ENCODE measurements around the gene ADH1A.
"Not testable (repeated sequence)": the region's sequence is repeated elsewhere in the genome, so short reads cannot be mapped to it uniquely, and the experiment has no call there.

Gene ADH1A

GRCh38 chr4:99248714-99249113 lies 42.1 kb downstream of the ADH1A start:
- CTCF ChIA-PET = no interaction called here
- WGBS (ENCODE audit: insufficient coverage) = 100% methylated on average over 1 of the region's 1 CpG
- Histone ChIP-seq H3K4me1 (ENCODE audit: control extremely low read depth in 1 of 4, control insufficient read depth in 4 of 4, insufficient read depth in 4 of 4, low read length in 3 of 4) (no peaks in the 10 kb centered on the region), H3K27ac (ENCODE audit: insufficient read depth in 1 of 2, low read depth in 1 of 2, low read length in 2 of 2, poor library complexity in 1 of 2, severe bottlenecking in 2 of 2) (no peak overlapping the region), H3K27me3 (replicated peaks in 2 of 5; ENCODE audit: control insufficient read depth in 4 of 5, insufficient read depth in 5 of 5, low read length in 4 of 5) (no peaks in the 10 kb centered on the region), H3K36me3 (ENCODE audit: control insufficient read depth in 4 of 4, insufficient read depth in 4 of 4, low read length in 3 of 4) (no peaks in the 10 kb centered on the region), H3K9me3 (ENCODE audit: control extremely low read depth in 1 of 5, control insufficient read depth in 4 of 5, insufficient read depth in 2 of 5, low read depth in 1 of 5, low read length in 4 of 5) (peaks cover 0 to 4% (median 1%) of the 10 kb centered on the region in 5 experiments), H3K4me3 (ENCODE audit: control insufficient read depth in 1 of 7, extremely low read depth in 1 of 7, insufficient read depth in 4 of 7, low read depth in 2 of 7, low read length in 6 of 7) (no peak overlapping the region)
- POLR2A ChIA-PET = no interaction called here
- DNase-seq = no peak

GRCh38 chr4:99235955-99236354 lies 54.8 kb downstream of the ADH1A start:
- no peak overlapping the region for H3K27ac ChIP-seq (ENCODE audit: insufficient read depth in 1 of 2, low read depth in 1 of 2, low read length in 2 of 2, poor library complexity in 1 of 2, severe bottlenecking in 2 of 2)
- no peaks in the 10 kb centered on the region for H3K36me3 ChIP-seq (ENCODE audit: control insufficient read depth in 4 of 4, insufficient read depth in 4 of 4, low read length in 3 of 4)
- no peaks in the 10 kb centered on the region for H3K4me1 ChIP-seq (ENCODE audit: control extremely low read depth in 1 of 4, control insufficient read depth in 4 of 4, insufficient read depth in 4 of 4, low read length in 3 of 4)
- POLR2A ChIA-PET = no interaction called here
- DNase-seq = no peak
- WGBS (ENCODE audit: insufficient coverage) = no CpG with 5 or more reads among the region's 1 CpG
- CTCF ChIA-PET = no interaction called here
- H3K27me3 ChIP-seq (replicated peaks in 2 of 5; ENCODE audit: control insufficient read depth in 4 of 5, insufficient read depth in 5 of 5, low read length in 4 of 5) = no peaks in the 10 kb centered on the region
- no peak overlapping the region for H3K4me3 ChIP-seq (ENCODE audit: control insufficient read depth in 1 of 7, extremely low read depth in 1 of 7, insufficient read depth in 4 of 7, low read depth in 2 of 7, low read length in 6 of 7)
- H3K9me3 ChIP-seq (ENCODE audit: control extremely low read depth in 1 of 5, control insufficient read depth in 4 of 5, insufficient read depth in 2 of 5, low read depth in 1 of 5, low read length in 4 of 5) = peaks cover 0 to 10% (median 2%) of the 10 kb centered on the region in 5 experiments

- no peak overlapping the region for H3K4me3 ChIP-seq (ENCODE audit: control insufficient read depth in 1 of 7, extremely low read depth in 1 of 7, insufficient read depth in 4 of 7, low read depth in 2 of 7, low read length in 6 of 7)
- CTCF ChIA-PET = no interaction called here
- H3K4me1 ChIP-seq (ENCODE audit: control extremely low read depth in 1 of 4, control insufficient read depth in 4 of 4, insufficient read depth in 4 of 4, low read length in 3 of 4) = no peaks in the 10 kb centered on the region
- H3K36me3 ChIP-seq (ENCODE audit: control insufficient read depth in 4 of 4, insufficient read depth in 4 of 4, low read length in 3 of 4) = no peaks in the 10 kb centered on the region
- H3K27ac ChIP-seq (ENCODE audit: insufficient read depth in 1 of 2, low read depth in 1 of 2, low read length in 2 of 2, poor library complexity in 1 of 2, severe bottlenecking in 2 of 2) = no peak overlapping the region
- POLR2A ChIA-PET = no interaction called here
- no peaks in the 10 kb centered on the region for H3K27me3 ChIP-seq (replicated peaks in 2 of 5; ENCODE audit: control insufficient read depth in 4 of 5, insufficient read depth in 5 of 5, low read length in 4 of 5)
- WGBS (ENCODE audit: insufficient coverage) = 88% methylated on average over 2 of the region's 2 CpGs
- H3K9me3 ChIP-seq (ENCODE audit: control extremely low read depth in 1 of 5, control insufficient read depth in 4 of 5, insufficient read depth in 2 of 5, low read depth in 1 of 5, low read length in 4 of 5) = peaks cover 0 to 10% (median 3%) of the 10 kb centered on the region in 5 experiments
- no peak for DNase-seq
These were observed 56.3 kb downstream of the ADH1A start for GRCh38 chr4:99234331-99235010.

- no CpG with 5 or more reads among the region's 2 CpGs for WGBS (ENCODE audit: insufficient coverage)
- H3K36me3 ChIP-seq (ENCODE audit: control insufficient read depth in 4 of 4, insufficient read depth in 4 of 4, low read length in 3 of 4); H3K4me1 ChIP-seq (ENCODE audit: control extremely low read depth in 1 of 4, control insufficient read depth in 4 of 4, insufficient read depth in 4 of 4, low read length in 3 of 4); POLR2A ChIA-PET; CTCF ChIA-PET; H3K4me3 ChIP-seq (ENCODE audit: control insufficient read depth in 1 of 7, extremely low read depth in 1 of 7, insufficient read depth in 4 of 7, low read depth in 2 of 7, low read length in 6 of 7); H3K9me3 ChIP-seq (ENCODE audit: control extremely low read depth in 1 of 5, control insufficient read depth in 4 of 5, insufficient read depth in 2 of 5, low read depth in 1 of 5, low read length in 4 of 5); H3K27me3 ChIP-seq (replicated peaks in 2 of 5; ENCODE audit: control insufficient read depth in 4 of 5, insufficient read depth in 5 of 5, low read length in 4 of 5); DNase-seq; H3K27ac ChIP-seq (ENCODE audit: insufficient read depth in 1 of 2, low read depth in 1 of 2, low read length in 2 of 2, poor library complexity in 1 of 2, severe bottlenecking in 2 of 2): not testable (repeated sequence)
These were observed 57.4 kb downstream of the ADH1A start for GRCh38 chr4:99233397-99233796.

- H3K4me3 ChIP-seq (ENCODE audit: control insufficient read depth in 1 of 7, extremely low read depth in 1 of 7, insufficient read depth in 4 of 7, low read depth in 2 of 7, low read length in 6 of 7); CTCF ChIA-PET; H3K36me3 ChIP-seq (ENCODE audit: control insufficient read depth in 4 of 4, insufficient read depth in 4 of 4, low read length in 3 of 4); H3K9me3 ChIP-seq (ENCODE audit: control extremely low read depth in 1 of 5, control insufficient read depth in 4 of 5, insufficient read depth in 2 of 5, low read depth in 1 of 5, low read length in 4 of 5); POLR2A ChIA-PET; H3K27me3 ChIP-seq (replicated peaks in 2 of 5; ENCODE audit: control insufficient read depth in 4 of 5, insufficient read depth in 5 of 5, low read length in 4 of 5); H3K27ac ChIP-seq (ENCODE audit: insufficient read depth in 1 of 2, low read depth in 1 of 2, low read length in 2 of 2, poor library complexity in 1 of 2, severe bottlenecking in 2 of 2); DNase-seq; H3K4me1 ChIP-seq (ENCODE audit: control extremely low read depth in 1 of 4, control insufficient read depth in 4 of 4, insufficient read depth in 4 of 4, low read length in 3 of 4): not testable (repeated sequence)
- WGBS (ENCODE audit: insufficient coverage) = no CpG with 5 or more reads among the region's 1 CpG
These were observed 62.1 kb downstream of the ADH1A start for GRCh38 chr4:99228706-99229105.

DNA sequence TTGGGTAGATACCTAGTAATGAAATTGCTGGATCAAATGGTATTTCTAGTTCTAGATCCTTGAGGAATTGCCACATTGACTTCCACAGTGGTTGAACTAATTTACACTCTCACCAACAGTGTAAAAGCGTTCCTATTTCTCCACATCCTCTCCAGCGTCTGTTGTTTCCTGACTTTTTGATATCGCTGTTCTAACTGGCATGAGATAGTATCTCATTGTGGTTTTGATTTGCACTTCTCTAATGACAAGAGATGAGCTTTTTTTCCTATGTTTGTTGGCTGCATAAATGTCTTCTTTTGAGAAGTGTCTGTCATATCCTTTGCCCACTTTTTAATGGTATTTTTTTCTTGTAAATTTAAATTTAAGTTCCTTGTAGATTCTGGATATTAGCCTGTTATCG lies 63.1 kb downstream of the ADH1A start:
- no CpG with 5 or more reads among the region's 4 CpGs for WGBS (ENCODE audit: insufficient coverage)
- H3K4me1 ChIP-seq (ENCODE audit: control extremely low read depth in 1 of 4, control insufficient read depth in 4 of 4, insufficient read depth in 4 of 4, low read length in 3 of 4); POLR2A ChIA-PET; DNase-seq; H3K36me3 ChIP-seq (ENCODE audit: control insufficient read depth in 4 of 4, insufficient read depth in 4 of 4, low read length in 3 of 4); H3K27me3 ChIP-seq (replicated peaks in 2 of 5; ENCODE audit: control insufficient read depth in 4 of 5, insufficient read depth in 5 of 5, low read length in 4 of 5); H3K4me3 ChIP-seq (ENCODE audit: control insufficient read depth in 1 of 7, extremely low read depth in 1 of 7, insufficient read depth in 4 of 7, low read depth in 2 of 7, low read length in 6 of 7); H3K27ac ChIP-seq (ENCODE audit: insufficient read depth in 1 of 2, low read depth in 1 of 2, low read length in 2 of 2, poor library complexity in 1 of 2, severe bottlenecking in 2 of 2); H3K9me3 ChIP-seq (ENCODE audit: control extremely low read depth in 1 of 5, control insufficient read depth in 4 of 5, insufficient read depth in 2 of 5, low read depth in 1 of 5, low read length in 4 of 5); CTCF ChIA-PET: not testable (repeated sequence)

All from common myeloid progenitor, CD34-positive (primary cell).